Upper lobe of left lung (tissue), 6 donors: ENCODE results near the gene AGAP1. TPM values are rescaled to one million over a fixed set of nuclear protein-coding genes. Genes with fewer than 3 reads are reported as not detected.

ENCODE experiments used
- ATAC-seq, 2 donors: fragments of 200-7000 bp; cut with Tn5 transposase; one replicate each; pipeline ENCODE4 v1.9.1; 2022; ENCODE audit warnings: mild to moderate bottlenecking in 2 of 2, moderate library complexity in 2 of 2; ENCODE audit not compliant: low FRiP score in 2 of 2
- DNase-seq, 2 donors: peaks; one replicate each; pipeline ENCODE4 v3.0.0-alpha.2; 2019 to 2020
- H3K27ac ChIP-seq, 4 donors: fragments of 200-600 bp; sonication (generic); one replicate each; pipeline ENCODE4 v1.5.1; 2016 to 2019
- H3K27me3 ChIP-seq, 4 donors: fragments of 200-600 bp; sonication (generic); one replicate each; pipeline ENCODE4 v1.5.1; 2017 to 2019
- H3K36me3 ChIP-seq, 4 donors: fragments of 200-600 bp; sonication (generic); one replicate each; pipeline ENCODE4 v1.5.1; 2016 to 2019
- H3K4me1 ChIP-seq, 4 donors: fragments of 200-600 bp; sonication (generic); one replicate each; pipeline ENCODE4 v1.5.1; 2018 to 2019
- H3K4me3 ChIP-seq, 4 donors: fragments of 200-600 bp; sonication (generic); one replicate each; pipeline ENCODE4 v1.5.1; 2017 to 2019; ENCODE audit warnings: mild to moderate bottlenecking in 2 of 4, moderate library complexity in 1 of 4
- H3K9me3 ChIP-seq, 4 donors: fragments of 200-600 bp; sonication (generic); one replicate each; pipeline ENCODE4 v1.5.1; 2018 to 2019
- CTCF ChIP-seq, 6 experiments: fragments of 450-650 bp in 4 of 6; fragments of 200-600 bp in 2 of 6; sonication (generic) in 2 of 6; IDR thresholded peaks; one replicate each; pipeline ENCODE4 v1.5.1; 2016 to 2019; ENCODE audit warnings: antibody characterized with exemption in 6 of 6
- EP300 ChIP-seq, 4 donors: sonication (generic); formaldehyde crosslinking; IDR thresholded peaks; one replicate each; pipeline ENCODE4 v1.5.1; 2017; ENCODE audit warnings: antibody characterized with exemption in 4 of 4, control low read depth in 2 of 4
- POLR2A ChIP-seq, 4 donors: fragments of 450-650 bp; IDR thresholded peaks; one replicate each; pipeline ENCODE4 v1.5.1; 2016 to 2017; ENCODE audit warnings: antibody characterized with exemption in 4 of 4, mild to moderate bottlenecking in 2 of 4
- POLR2AphosphoS5 ChIP-seq, 2 donors: sonication (generic); formaldehyde crosslinking; IDR thresholded peaks; one replicate each; pipeline ENCODE4 v1.5.1; 2017; ENCODE audit warnings: antibody characterized with exemption in 2 of 2
- WGBS, 2 donors: methylation state at CpG; one replicate each; pipeline ENCODE4 v1.1.5; 2017 to 2018; 5-methylcytosine and 5-hydroxymethylcytosine counted together
- total RNA-seq, 6 donors: library from RNA; depleted of rRNA in 4 of 6; stranded (reverse); fragments of >200 nt in 4 of 6; gene quantifications; one replicate each; pipeline versions ENCODE4 v1.1.0 to v1.2.1, GENCODE V29; 2016 to 2021
- donor health status: DM: no; HTN: no; CAD: no; lungs with moderate emphysema.
- donor health status: DM: no; HTN: yes; CAD: no; lungs with severe emphysema.

The AGAP1 gene
- total RNA-seq, 6 donors from 2014 or later, result 25.5 to 45.1 (median 30.7) TPM

- no peak for ATAC-seq
- TF ChIP-seq POLR2A (IDR thresholded peaks at IDR 0.05), result no peak
- no peak for TF ChIP-seq EP300 (IDR thresholded peaks at IDR 0.05)
- TF ChIP-seq POLR2AphosphoS5 (IDR thresholded peaks at IDR 0.05), result no peak
- TF ChIP-seq CTCF (IDR thresholded peaks at IDR 0.05), result no peak
- Histone ChIP-seq H3K36me3 (no peaks in the 10 kb centered on the region), H3K4me3 (peak overlapping the region in 3 of 4 donors; percentile 18 to 42 (median 32)), H3K4me1 (peaks cover 47 to 60% (median 56%) of the 10 kb centered on the region in 4 donors), H3K27me3 (peaks cover 4 to 90% (median 64%) of the 10 kb centered on the region in 4 donors), H3K27ac (no peak overlapping the region), H3K9me3 (no peaks in the 10 kb centered on the region)
- peak in 1 of 2 donors; percentile 84 for DNase-seq
- WGBS, 2 donors, result 4 to 23% methylated on average over 7 to 22 of the region's 29 CpGs
Observed at GRCh38 chr2:236166796-236167296, 673.0 kb downstream of the AGAP1 start.

DNA sequence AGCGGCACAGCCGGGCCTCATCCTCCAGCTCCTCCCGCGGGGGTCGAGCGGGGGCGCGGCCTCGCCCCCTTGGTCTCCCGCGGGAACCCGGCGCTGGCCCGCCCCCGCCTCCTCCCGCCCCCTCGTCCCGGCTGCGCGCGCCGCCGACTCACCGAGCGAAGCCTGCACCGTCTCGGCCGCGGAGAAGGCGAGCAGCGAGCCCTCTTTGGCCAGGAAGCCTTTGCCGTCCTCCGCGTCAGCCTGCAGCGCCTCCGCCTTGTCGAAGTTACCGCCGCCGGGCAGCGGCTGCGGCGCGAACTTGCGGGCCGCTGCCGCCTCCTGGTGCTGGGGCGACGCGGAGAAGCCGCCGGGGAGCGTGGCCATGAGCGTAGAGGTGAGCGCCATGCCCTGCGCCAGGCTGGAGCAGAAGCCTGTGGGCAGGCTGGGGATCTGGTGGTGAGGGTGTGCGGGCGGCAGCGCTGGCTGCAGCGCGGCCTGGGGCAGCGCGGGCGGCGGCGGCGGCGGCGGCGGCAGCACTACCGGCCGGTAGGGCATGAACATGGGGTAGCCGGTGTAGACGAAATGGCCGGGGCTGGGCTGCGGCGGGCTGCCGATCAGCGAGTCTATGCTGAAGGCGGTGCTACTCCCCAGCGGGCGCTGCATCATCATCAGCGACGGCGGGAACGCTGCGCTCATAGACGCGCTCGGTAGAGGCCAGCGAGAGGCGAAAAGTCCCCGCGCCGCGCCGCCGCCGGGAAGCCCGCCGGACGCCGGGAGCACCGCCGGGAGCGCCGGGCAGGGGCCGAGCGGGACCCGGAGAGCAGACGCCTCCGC, 673.7 kb downstream of the AGAP1 start:
- peaks cover 50 to 63% (median 59%) of the 10 kb centered on the region in 4 donors for H3K4me1 ChIP-seq
- TF ChIP-seq CTCF (IDR thresholded peaks at IDR 0.05) (peak in 1 of 6 experiments; percentile 14), POLR2AphosphoS5 (IDR thresholded peaks at IDR 0.05) (no peak)
- peaks cover 4 to 89% (median 65%) of the 10 kb centered on the region in 4 donors for H3K27me3 ChIP-seq
- ATAC-seq, result peak in 1 of 2 donors; percentile 16
- no peaks in the 10 kb centered on the region for H3K36me3 ChIP-seq
- H3K27ac ChIP-seq, result no peak overlapping the region
- no peaks in the 10 kb centered on the region for H3K9me3 ChIP-seq
- peak in 1 of 2 donors; percentile 84 for DNase-seq
- peak overlapping the region in 3 of 4 donors; percentile 18 to 42 (median 32) for H3K4me3 ChIP-seq
- 0 to 6% methylated on average over 7 to 70 of the region's 112 CpGs for WGBS, 2 donors

DNA sequence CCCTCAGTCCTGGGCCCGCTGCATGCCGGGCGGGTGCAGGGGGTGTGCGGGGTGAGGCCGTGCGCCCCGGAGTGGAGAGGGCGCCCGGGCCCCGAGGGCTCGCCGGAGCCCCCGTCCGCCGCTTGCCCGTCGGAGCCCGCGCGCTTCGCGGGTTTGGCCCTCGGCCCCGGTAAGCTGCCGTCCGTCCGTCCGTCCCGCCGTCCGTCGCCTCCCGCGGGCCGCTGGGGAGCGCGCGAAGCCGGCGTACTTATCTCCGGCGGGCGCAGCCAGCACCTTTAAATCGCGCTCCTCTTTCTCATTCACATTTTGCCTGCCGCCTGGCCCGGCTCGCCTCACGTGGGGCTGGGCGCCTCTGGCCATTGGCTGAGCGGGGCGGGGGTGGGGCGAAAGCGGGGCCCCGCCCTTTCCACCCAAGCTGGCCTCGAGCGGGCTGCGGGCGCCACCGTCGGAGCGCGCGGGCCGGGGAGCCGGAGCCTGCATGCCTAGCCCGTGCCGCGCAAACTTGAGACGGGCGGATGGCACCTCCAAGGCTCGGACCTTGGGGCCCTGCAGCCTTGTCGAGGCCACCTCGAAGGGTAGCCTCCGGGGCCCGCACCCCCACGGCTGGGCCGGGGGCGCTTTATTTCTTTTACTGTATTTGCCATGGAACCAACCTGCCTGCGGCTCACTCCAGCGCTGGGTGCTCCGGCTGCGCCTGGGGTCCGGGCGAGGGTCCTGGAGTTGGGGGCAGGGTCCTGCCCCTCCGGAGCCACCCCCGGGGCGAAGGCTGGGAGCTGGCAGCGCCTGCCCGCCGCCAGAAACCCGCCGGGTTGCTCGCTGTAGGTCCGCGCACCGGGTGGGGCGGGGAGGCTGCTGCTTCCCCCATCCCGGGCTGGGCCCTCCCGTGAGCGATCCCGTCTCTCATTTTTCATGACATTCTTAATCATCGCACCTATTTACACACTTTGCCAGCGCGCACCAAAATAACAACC, 674.6 kb downstream of the AGAP1 start, which contains the start of gene GBX2:
Gene GBX2 (minus strand): TSS at position 277 of the 971 bp plus-strand sequence. CDS start 415 bp downstream, outside the sequence.
- no peaks in the 10 kb centered on the region for H3K9me3 ChIP-seq
- no peaks in the 10 kb centered on the region for H3K36me3 ChIP-seq
- DNase-seq (peak in 1 of 2 donors; percentile 86), ATAC-seq (peak in 1 of 2 donors; percentile 44)
- no peak within 1 kb of the TSS for H3K27ac ChIP-seq
- peaks cover 50 to 67% (median 57%) of the 10 kb centered on the region in 4 donors for H3K4me1 ChIP-seq
- peak within 1 kb of the TSS in 3 of 4 donors; percentile 18 to 42 (median 32) for H3K4me3 ChIP-seq
- TF ChIP-seq EP300 (IDR thresholded peaks at IDR 0.05) (no peak), POLR2A (IDR thresholded peaks at IDR 0.05) (no peak), CTCF (IDR thresholded peaks at IDR 0.05) (no peak), POLR2AphosphoS5 (IDR thresholded peaks at IDR 0.05) (no peak)
- H3K27me3 ChIP-seq, result peaks cover 4 to 91% (median 70%) of the 10 kb centered on the region in 4 donors
- 3 to 8% methylated on average over 38 to 42 of the region's 105 CpGs for WGBS, 2 donors

GRCh38 chr2:236169151-236169721, 675.4 kb downstream of the AGAP1 start:
- no peak for DNase-seq
- no peaks in the 10 kb centered on the region for H3K36me3 ChIP-seq
- no peak overlapping the region for H3K27ac ChIP-seq
- no peak for ATAC-seq
- H3K9me3 ChIP-seq, result no peaks in the 10 kb centered on the region
- 7 to 10% methylated on average over 35 to 36 of the region's 36 CpGs for WGBS, 2 donors
- H3K27me3 ChIP-seq, result peaks cover 2 to 91% (median 67%) of the 10 kb centered on the region in 4 donors
- H3K4me3 ChIP-seq, result no peak overlapping the region
- H3K4me1 ChIP-seq, result peaks cover 42 to 59% (median 48%) of the 10 kb centered on the region in 4 donors
- no peak for TF ChIP-seq EP300 (IDR thresholded peaks at IDR 0.05)
